GM18873 (cell line): ENCODE results near the gene CCDC191.

Experiments used
- ATAC-seq: cut with Tn5 transposase; IDR thresholded peaks from one replicate; pipeline ENCODE4 v1.9.1; 2021; ENCODE audit warnings: mild to moderate bottlenecking, moderate library complexity, moderate number of reproducible peaks; ENCODE audit not compliant: unreplicated experiment, low FRiP score

CCDC191 gene

GRCh38 chr3:114060906-114061655 is 4.8 kb upstream of the CCDC191 start:
- ATAC-seq = no peak

GRCh38 chr3:114058646-114059045 is 2.3 kb upstream of the CCDC191 start:
- ATAC-seq = no peak

- ATAC-seq = no peak
These were observed 653 bp upstream of the CCDC191 start for GRCh38 chr3:114057011-114057347.

- ATAC-seq = no peak
These were observed 4.1 kb downstream of the CCDC191 start for GRCh38 chr3:114052216-114052615.

GRCh38 chr3:114043205-114043604 is 13.1 kb downstream of the CCDC191 start:
- no peak for ATAC-seq

GRCh38 chr3:114035896-114036295 is 20.4 kb downstream of the CCDC191 start:
- no peak for ATAC-seq

- no peak for ATAC-seq
These were observed 21.4 kb downstream of the CCDC191 start for GRCh38 chr3:114034787-114035545.

- no peak for ATAC-seq
These were observed 22.1 kb downstream of the CCDC191 start for GRCh38 chr3:114034211-114034610.

- ATAC-seq = no peak
These were observed 22.6 kb downstream of the CCDC191 start for GRCh38 chr3:114033721-114034120.

GRCh38 chr3:114026331-114026730 is 30.0 kb downstream of the CCDC191 start:
- no peak for ATAC-seq

- ATAC-seq = no peak
These were observed 30.9 kb downstream of the CCDC191 start for GRCh38 chr3:114025451-114025850.

GRCh38 chr3:114022145-114022802 is 34.1 kb downstream of the CCDC191 start:
- ATAC-seq = no peak

- ATAC-seq = no peak
These were observed 35.4 kb downstream of the CCDC191 start for GRCh38 chr3:114020907-114021306.

- ATAC-seq = no peak
These were observed 36.8 kb downstream of the CCDC191 start for GRCh38 chr3:114019486-114019885.

GRCh38 chr3:114014211-114014610 is 42.1 kb downstream of the CCDC191 start:
- no peak for ATAC-seq

- no peak for ATAC-seq
These were observed 45.1 kb downstream of the CCDC191 start for GRCh38 chr3:114011059-114011797.

- ATAC-seq = peak; percentile 85
These were observed 50.8 kb downstream of the CCDC191 start for GRCh38 chr3:114005481-114005880.

- ATAC-seq = no peak
These were observed 70.8 kb downstream of the CCDC191 start for GRCh38 chr3:113985541-113985940.

GRCh38 chr3:113983544-113983943 is 72.8 kb downstream of the CCDC191 start:
- ATAC-seq = no peak

- ATAC-seq = no peak
These were observed 74.5 kb downstream of the CCDC191 start for GRCh38 chr3:113981803-113982202.

GRCh38 chr3:113979916-113980315 is 76.4 kb downstream of the CCDC191 start:
- no peak for ATAC-seq
